ENCODE data around the gene CDS2.
A peak's percentile ranks its signal among the peaks of the same experiment; 100 is the strongest.

CDS2 gene

DNA sequence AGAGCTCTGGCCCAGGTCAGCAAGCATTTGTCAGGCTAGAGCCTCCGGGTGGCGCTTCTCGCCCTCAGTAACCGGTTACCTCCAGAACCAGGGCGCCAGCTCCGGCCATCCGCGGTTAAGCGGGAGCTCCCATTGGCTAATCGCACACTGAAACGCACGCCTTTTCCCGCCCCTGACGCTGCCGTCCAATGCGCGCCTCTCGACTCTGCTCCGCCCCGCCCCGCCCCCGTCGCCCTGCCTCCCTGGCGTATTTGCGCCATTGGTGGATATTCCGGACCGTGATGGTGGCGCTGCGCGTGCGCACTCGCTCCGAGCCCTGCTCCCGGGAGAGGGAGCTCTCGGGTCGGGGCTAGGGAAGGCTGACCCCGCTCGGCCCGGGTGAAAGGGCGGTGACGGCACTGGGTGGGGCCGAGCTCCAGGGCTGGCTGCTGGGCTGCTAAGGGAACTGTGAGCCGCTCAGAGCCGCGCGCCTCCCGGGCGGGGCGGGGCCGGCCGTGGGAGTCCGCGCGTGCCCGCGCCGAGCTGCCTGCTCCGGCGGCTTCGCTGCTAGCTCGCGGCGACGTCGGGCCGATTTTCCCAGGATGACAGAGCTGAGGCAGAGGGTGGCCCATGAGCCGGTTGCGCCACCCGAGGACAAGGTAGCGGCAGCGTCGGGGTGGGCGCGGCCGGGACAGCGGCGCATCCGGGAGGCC, at the start of gene CDS2:
TSS of gene CDS2 (plus strand) at position 497 of the 692 bp plus-strand sequence. CDS start at position 582, 85 bp downstream.
- peak; percentile 97 for DNase-seq (ENCODE audit: low read depth)
- TF ChIP-seq CTCF (conservative IDR thresholded peaks at IDR 0.05; ENCODE audit: control insufficient read depth, insufficient read depth, low read depth, low read length), result peak; percentile 40

GRCh38 chr20:5077761-5078387, 48.9 kb upstream of the CDS2 start:
- no peak overlapping the region for H3K4me3 ChIP-seq (ENCODE audit: control insufficient read depth, low read depth, low read length)
- no peak for DNase-seq (ENCODE audit: low read depth)
- no peak for TF ChIP-seq CTCF (conservative IDR thresholded peaks at IDR 0.05; ENCODE audit: control insufficient read depth, insufficient read depth, low read depth, low read length)

More for the DNA sequence above, at the start of gene CDS2:
- H3K4me3 ChIP-seq (ENCODE audit: control insufficient read depth, low read depth, low read length), result peak within 1 kb of the TSS; percentile 86

DNA sequence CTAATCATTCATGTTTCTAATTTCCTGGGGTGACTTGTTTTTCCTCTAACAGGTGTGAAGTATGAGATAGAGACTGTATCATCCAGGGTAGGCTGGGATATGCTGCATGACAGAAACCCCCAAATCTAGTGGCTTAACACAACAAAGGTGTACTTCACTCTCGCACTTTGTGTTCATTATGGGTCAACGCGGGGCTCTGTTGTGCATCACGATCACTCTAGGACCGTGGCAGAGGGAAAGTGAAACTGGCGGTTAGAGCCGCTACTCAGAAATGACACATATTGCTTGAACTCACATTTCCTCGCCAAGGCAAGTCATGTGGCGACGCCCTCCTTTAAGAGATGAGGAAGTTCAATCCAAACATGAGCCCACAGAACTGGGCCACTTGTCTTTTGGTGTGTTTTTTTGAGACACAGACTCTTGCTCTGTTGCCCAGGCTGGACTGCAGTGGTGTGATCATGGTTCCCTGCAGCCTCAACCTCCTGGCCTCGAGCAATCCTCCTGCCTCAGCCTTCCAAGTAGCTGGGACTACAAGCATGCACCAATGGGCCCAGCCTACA, 48.3 kb upstream of the CDS2 start:
- no peak for TF ChIP-seq CTCF (conservative IDR thresholded peaks at IDR 0.05; ENCODE audit: control insufficient read depth, insufficient read depth, low read depth, low read length)
- H3K4me3 ChIP-seq (ENCODE audit: control insufficient read depth, low read depth, low read length), result no peak overlapping the region
- DNase-seq (ENCODE audit: low read depth), result peak; percentile 63

GRCh38 chr20:5080384-5080877, 46.4 kb upstream of the CDS2 start:
- no peak for TF ChIP-seq CTCF (conservative IDR thresholded peaks at IDR 0.05; ENCODE audit: control insufficient read depth, insufficient read depth, low read depth, low read length)
- peak; percentile 69 for DNase-seq (ENCODE audit: low read depth)

GRCh38 chr20:5085380-5085779, 41.4 kb upstream of the CDS2 start:
- no peak for TF ChIP-seq CTCF (conservative IDR thresholded peaks at IDR 0.05; ENCODE audit: control insufficient read depth, insufficient read depth, low read depth, low read length)
- DNase-seq (ENCODE audit: low read depth), result no peak

More at GRCh38 chr20:5080384-5080877, 46.4 kb upstream of the CDS2 start:
- no peak overlapping the region for H3K4me3 ChIP-seq (ENCODE audit: control insufficient read depth, low read depth, low read length)

GRCh38 chr20:5088688-5089087, 38.1 kb upstream of the CDS2 start:
- DNase-seq (ENCODE audit: low read depth), result no peak
- H3K4me3 ChIP-seq (ENCODE audit: control insufficient read depth, low read depth, low read length), result no peak overlapping the region
- no peak for TF ChIP-seq CTCF (conservative IDR thresholded peaks at IDR 0.05; ENCODE audit: control insufficient read depth, insufficient read depth, low read depth, low read length)

More at GRCh38 chr20:5085380-5085779, 41.4 kb upstream of the CDS2 start:
- no peak overlapping the region for H3K4me3 ChIP-seq (ENCODE audit: control insufficient read depth, low read depth, low read length)
